Kidney epithelial cell (primary cell): ENCODE measurements around the gene OLR1. TPM values are rescaled to one million over a fixed set of nuclear protein-coding genes. Genes with fewer than 3 reads are reported as not detected.
"Not testable (repeated sequence)": the region's sequence is repeated elsewhere in the genome, so short reads cannot be mapped to it uniquely, and the experiment has no call there.

Source experiments
- DNase-seq: peaks from one replicate; pipeline ENCODE4 v3.0.0-alpha.2; 2010; ENCODE audit warnings: low read depth
- H3K27me3 ChIP-seq: 2 replicates; pipeline ENCODE4 v1.6.0; 2011; ENCODE audit warnings: low read length; ENCODE audit not compliant: control insufficient read depth, insufficient read depth
- H3K36me3 ChIP-seq: 2 replicates; pipeline ENCODE4 v1.5.1; 2011; ENCODE audit warnings: low read length; ENCODE audit not compliant: control insufficient read depth, insufficient read depth
- H3K4me3 ChIP-seq: 2 replicates; pipeline ENCODE4 v1.5.1; 2011; ENCODE audit warnings: low read depth, mild to moderate bottlenecking, control low read depth, low read length
- CTCF ChIP-seq: IDR thresholded peaks from 2 replicates; pipeline ENCODE4 v1.5.1; 2011; ENCODE audit warnings: mild to moderate bottlenecking, moderate library complexity, low read length, control low read depth, inconsistent platforms; ENCODE audit not compliant: insufficient read depth, poor library complexity, severe bottlenecking
- total RNA-seq: library from RNA; depleted of rRNA; stranded (reverse); fragments of >200 nt; gene quantifications from 2 replicates; pipeline ENCODE4 v1.2.3, GENCODE V29; 2015

OLR1 gene
- not detected in 2 replicates for total RNA-seq

- no peaks in the 10 kb centered on the region for H3K27me3 ChIP-seq
- no peak within 1 kb of the TSS for H3K4me3 ChIP-seq
- DNase-seq = no peak
- TF ChIP-seq CTCF = no peak
- H3K36me3 ChIP-seq = no peaks in the 10 kb centered on the region
Measured at GRCh38 chr12:10171973-10172728, at the start of gene OLR1. Gene OLR1 (minus strand): TSS chr12:10172132. CDS start chr12:10172077, 55 bp downstream.

- no peak for TF ChIP-seq CTCF
- DNase-seq = no peak
- peaks cover 5% of the 10 kb centered on the region for H3K36me3 ChIP-seq
- H3K4me3 ChIP-seq = no peak overlapping the region
- H3K27me3 ChIP-seq = no peaks in the 10 kb centered on the region
Measured at GRCh38 chr12:10220398-10221077, 48.6 kb upstream of the OLR1 start.

- no peak overlapping the region for H3K4me3 ChIP-seq
- TF ChIP-seq CTCF = no peak
- no peak for DNase-seq
- no peaks in the 10 kb centered on the region for H3K27me3 ChIP-seq
- peaks cover 5% of the 10 kb centered on the region for H3K36me3 ChIP-seq
Measured at GRCh38 chr12:10218021-10218420, 46.1 kb upstream of the OLR1 start.

- not testable (repeated sequence) for H3K36me3 ChIP-seq, H3K4me3 ChIP-seq, H3K27me3 ChIP-seq, DNase-seq
Measured at GRCh38 chr12:10215946-10216345, 44.0 kb upstream of the OLR1 start.

GRCh38 chr12:10215436-10215835 is 43.5 kb upstream of the OLR1 start:
- H3K27me3 ChIP-seq = no peaks in the 10 kb centered on the region
- no peak for TF ChIP-seq CTCF
- peaks cover 2% of the 10 kb centered on the region for H3K36me3 ChIP-seq
- DNase-seq = no peak
- H3K4me3 ChIP-seq = no peak overlapping the region

GRCh38 chr12:10214895-10215267 is 42.9 kb upstream of the OLR1 start:
- Histone ChIP-seq H3K27me3 (no peaks in the 10 kb centered on the region), H3K4me3 (peak overlapping the region; percentile 69), H3K36me3 (peaks cover 2% of the 10 kb centered on the region)
- TF ChIP-seq CTCF = no peak
- DNase-seq = no peak
